Neutrophil (primary cell): Measurements from ENCODE around the gene CHD9.

Source experiments
- H3K27ac ChIP-seq: fragments of 200-600 bp; sonication (generic); 2 replicates; pipeline ENCODE4 v1.5.1; 2016; ENCODE audit warnings: mild to moderate bottlenecking, moderate library complexity
- H3K27me3 ChIP-seq: fragments of 200-600 bp; sonication (generic); 2 replicates; pipeline ENCODE4 v1.6.0; 2016; ENCODE audit warnings: mild to moderate bottlenecking
- H3K36me3 ChIP-seq: fragments of 200-600 bp; sonication (generic); 2 replicates; pipeline ENCODE4 v1.5.1; 2017
- H3K4me1 ChIP-seq, 2 experiments: fragments of 200-600 bp in 1 of 2; sonication (generic) in 1 of 2; 1 replicate in 1 of 2; 2 replicates in 1 of 2; pipeline versions ENCODE4 v1.5.1 to v1.6.1; 2013 to 2016; ENCODE audit warnings: low read depth in 1 of 2, low read length in 1 of 2, mild to moderate bottlenecking in 1 of 2, moderate library complexity in 1 of 2; ENCODE audit not compliant: control insufficient read depth in 1 of 2, insufficient read depth in 1 of 2
- H3K4me3 ChIP-seq, 2 experiments: fragments of 200-600 bp in 1 of 2; sonication (generic) in 1 of 2; 1 replicate in 1 of 2; 2 replicates in 1 of 2; pipeline ENCODE4 v1.5.1; 2013 to 2016; ENCODE audit warnings: low read depth in 1 of 2, low read length in 1 of 2, mild to moderate bottlenecking in 1 of 2, moderate library complexity in 1 of 2
- H3K9me3 ChIP-seq: fragments of 200-600 bp; sonication (generic); 2 replicates; pipeline ENCODE4 v1.5.1; 2016
- CTCF ChIP-seq: fragments of 200-600 bp; sonication (generic); IDR thresholded peaks from 2 replicates; pipeline ENCODE4 v1.5.1; 2016; ENCODE audit warnings: antibody characterized with exemption

The CHD9 gene

GRCh38 chr16:53224951-53225533 lies 170.3 kb downstream of the CHD9 start:
- peaks cover 3 to 6% of the 10 kb centered on the region in 2 experiments for H3K4me1 ChIP-seq
- no peak overlapping the region for H3K4me3 ChIP-seq
- H3K27ac ChIP-seq = peak overlapping the region; percentile 20
- H3K36me3 ChIP-seq = peaks cover 22% of the 10 kb centered on the region
- no peaks in the 10 kb centered on the region for H3K9me3 ChIP-seq
- no peaks in the 10 kb centered on the region for H3K27me3 ChIP-seq
- no peak for TF ChIP-seq CTCF

- H3K27me3 ChIP-seq = no peaks in the 10 kb centered on the region
- TF ChIP-seq CTCF = no peak
- H3K27ac ChIP-seq = no peak overlapping the region
- peaks cover 71% of the 10 kb centered on the region for H3K36me3 ChIP-seq
- no peaks in the 10 kb centered on the region for H3K4me1 ChIP-seq
- no peak overlapping the region for H3K4me3 ChIP-seq
- no peaks in the 10 kb centered on the region for H3K9me3 ChIP-seq
These were observed 178.2 kb downstream of the CHD9 start for GRCh38 chr16:53232826-53233529.

DNA sequence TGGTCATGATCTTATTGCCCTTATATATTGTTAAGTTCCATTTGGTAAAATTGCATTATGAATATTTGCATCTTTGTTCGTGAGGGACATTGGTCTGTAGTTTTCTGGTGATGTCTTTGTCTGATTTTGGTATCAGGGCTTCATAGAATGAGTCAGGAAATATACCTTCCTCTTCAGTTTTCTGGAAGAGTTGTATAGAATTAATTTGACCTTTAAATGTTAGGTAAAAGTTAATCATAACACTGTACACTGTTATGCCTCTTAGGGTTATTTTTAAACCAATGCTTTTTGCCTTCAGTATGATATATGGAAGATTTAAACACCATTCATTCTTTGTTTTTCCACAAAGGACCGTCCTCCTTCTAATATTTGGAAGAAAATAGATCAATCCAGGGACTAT lies 180.0 kb downstream of the CHD9 start:
- Histone ChIP-seq H3K9me3 (no peaks in the 10 kb centered on the region), H3K36me3 (peaks cover 82% of the 10 kb centered on the region), H3K4me1 (no peaks in the 10 kb centered on the region), H3K27me3 (no peaks in the 10 kb centered on the region), H3K4me3 (no peak overlapping the region), H3K27ac (no peak overlapping the region)
- no peak for TF ChIP-seq CTCF

DNA sequence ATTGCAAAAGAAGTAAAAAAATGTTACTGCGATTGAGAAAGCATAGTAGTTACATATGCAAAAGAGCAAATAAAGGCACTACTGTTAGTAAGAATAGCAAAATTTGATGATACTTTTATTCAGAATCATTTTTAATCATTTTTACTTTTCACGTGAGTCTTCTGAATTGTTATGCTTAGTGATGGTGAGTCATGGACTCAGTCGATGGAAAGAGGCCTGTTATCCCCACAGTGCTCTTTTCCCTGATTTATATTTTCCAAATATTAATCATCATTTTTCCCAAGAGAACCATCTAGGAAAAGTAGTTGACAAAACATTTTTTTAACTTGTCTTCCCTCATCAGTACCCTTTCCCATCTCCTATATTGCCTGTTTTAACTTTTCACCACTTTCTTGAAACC lies 181.1 kb downstream of the CHD9 start:
- TF ChIP-seq CTCF = no peak
- Histone ChIP-seq H3K27me3 (no peaks in the 10 kb centered on the region), H3K4me1 (no peaks in the 10 kb centered on the region), H3K9me3 (no peaks in the 10 kb centered on the region), H3K27ac (no peak overlapping the region), H3K36me3 (peaks cover 78% of the 10 kb centered on the region), H3K4me3 (no peak overlapping the region)

DNA sequence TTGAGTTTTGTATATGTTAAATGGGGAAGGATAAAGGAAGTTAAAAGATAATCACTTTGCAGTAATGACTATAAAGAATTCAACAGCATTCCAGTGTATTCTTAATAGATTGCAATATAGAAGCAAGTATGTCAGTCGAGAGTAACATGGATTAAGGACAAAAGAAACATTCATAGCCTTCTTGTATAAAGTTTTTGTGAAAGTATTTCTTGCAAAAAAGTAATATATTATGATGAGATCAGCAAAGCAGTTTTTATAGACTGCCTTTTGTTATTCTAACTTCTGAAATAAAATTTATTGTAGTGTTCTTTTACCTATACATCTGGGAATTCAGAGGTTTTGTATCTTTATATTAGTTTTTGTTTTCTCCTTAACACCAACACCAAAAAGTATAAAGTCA lies 194.5 kb downstream of the CHD9 start:
- Histone ChIP-seq H3K27me3 (no peaks in the 10 kb centered on the region), H3K27ac (no peak overlapping the region), H3K9me3 (no peaks in the 10 kb centered on the region), H3K4me1 (no peaks in the 10 kb centered on the region), H3K36me3 (peaks cover 54% of the 10 kb centered on the region), H3K4me3 (no peak overlapping the region)
- TF ChIP-seq CTCF = no peak
